GM21619 (cell line): ENCODE measurements around the gene EPS8L3.

Experiments used
- ATAC-seq: cut with Tn5 transposase; IDR thresholded peaks from one replicate; pipeline ENCODE4 v1.9.1; 2021; ENCODE audit not compliant: unreplicated experiment

EPS8L3 gene

GRCh38 chr1:109740615-109741373 lies 22.9 kb downstream of the EPS8L3 start, which contains the start of gene GSTM3:
TSS of gene GSTM3 (minus strand) at chr1:109741038. CDS start at chr1:109740287, 751 bp downstream.
- no peak for ATAC-seq

GRCh38 chr1:109739738-109740614 lies 23.7 kb downstream of the EPS8L3 start:
- ATAC-seq: peak; percentile 79

- ATAC-seq: no peak
Measured at GRCh38 chr1:109733236-109733870, 30.4 kb downstream of the EPS8L3 start.

- no peak for ATAC-seq
Measured at GRCh38 chr1:109732390-109732881, 31.3 kb downstream of the EPS8L3 start.

- ATAC-seq: no peak
Measured at GRCh38 chr1:109730666-109731065, 33.1 kb downstream of the EPS8L3 start.

- ATAC-seq: no peak
Measured at GRCh38 chr1:109728870-109729269, 34.9 kb downstream of the EPS8L3 start.

GRCh38 chr1:109726728-109727373 lies 36.9 kb downstream of the EPS8L3 start:
- ATAC-seq: no peak

- ATAC-seq: no peak
Measured at GRCh38 chr1:109726007-109726406, 37.7 kb downstream of the EPS8L3 start.

GRCh38 chr1:109725510-109725909 lies 38.2 kb downstream of the EPS8L3 start:
- ATAC-seq: no peak

GRCh38 chr1:109724933-109725332 lies 38.8 kb downstream of the EPS8L3 start:
- no peak for ATAC-seq

GRCh38 chr1:109722908-109723691 lies 40.6 kb downstream of the EPS8L3 start:
- no peak for ATAC-seq

- no peak for ATAC-seq
Measured at GRCh38 chr1:109721971-109722370, 41.8 kb downstream of the EPS8L3 start.

- no peak for ATAC-seq
Measured at GRCh38 chr1:109721042-109721441, 42.7 kb downstream of the EPS8L3 start.

GRCh38 chr1:109719337-109719837 lies 44.3 kb downstream of the EPS8L3 start:
- ATAC-seq: no peak

- no peak for ATAC-seq
Measured at GRCh38 chr1:109718495-109718894, 45.2 kb downstream of the EPS8L3 start.

- ATAC-seq: no peak
Measured at GRCh38 chr1:109717729-109718128, 46.0 kb downstream of the EPS8L3 start.

- no peak for ATAC-seq
Measured at GRCh38 chr1:109716570-109717090, 47.1 kb downstream of the EPS8L3 start.

GRCh38 chr1:109716121-109716520 lies 47.6 kb downstream of the EPS8L3 start:
- ATAC-seq: no peak

- ATAC-seq: no peak
Measured at GRCh38 chr1:109714661-109715372, 48.9 kb downstream of the EPS8L3 start.
